Central memory CD8-positive, alpha-beta T cell (primary cell): Measurements from ENCODE around the gene PPME1.
A peak's percentile ranks its signal among the peaks of the same experiment; 100 is the strongest.

Experiments
- ATAC-seq: fragments of 150-1000 bp; cut with Tn5 transposase; replicated peaks from 2 replicates; pipeline ENCODE4 v1.10.0; 2022; ENCODE audit warnings: mild to moderate bottlenecking, moderate FRiP score, moderate number of reproducible peaks; ENCODE audit not compliant: poor library complexity, severe bottlenecking; ENCODE audit errors: extremely low read depth
- DNase-seq, 2 donors: peaks; one replicate each; pipeline ENCODE4 v3.0.0; 2021; ENCODE audit warnings: low spot score in 2 of 2
- H3K27ac Mint-ChIP-seq: one replicate; pipeline ENCODE4 v1.8.0; 2022; ENCODE audit warnings: low read depth, mild to moderate bottlenecking, moderate library complexity, mixed read lengths
- H3K27me3 Mint-ChIP-seq: one replicate; pipeline ENCODE4 v1.8.0; 2022; ENCODE audit warnings: mixed read lengths
- H3K36me3 Mint-ChIP-seq: one replicate; pipeline ENCODE4 v1.8.0; 2022; ENCODE audit warnings: mild to moderate bottlenecking, moderate library complexity, mixed read lengths; ENCODE audit not compliant: insufficient read depth
- H3K4me1 Mint-ChIP-seq: one replicate; pipeline ENCODE4 v1.8.0; 2022; ENCODE audit warnings: mixed read lengths
- H3K4me3 Mint-ChIP-seq: one replicate; pipeline ENCODE4 v1.8.0; 2022; ENCODE audit warnings: mild to moderate bottlenecking, moderate library complexity, mixed read lengths
- H3K9me3 Mint-ChIP-seq: one replicate; pipeline ENCODE4 v1.8.0; 2022; ENCODE audit warnings: mixed read lengths

PPME1 gene

DNA sequence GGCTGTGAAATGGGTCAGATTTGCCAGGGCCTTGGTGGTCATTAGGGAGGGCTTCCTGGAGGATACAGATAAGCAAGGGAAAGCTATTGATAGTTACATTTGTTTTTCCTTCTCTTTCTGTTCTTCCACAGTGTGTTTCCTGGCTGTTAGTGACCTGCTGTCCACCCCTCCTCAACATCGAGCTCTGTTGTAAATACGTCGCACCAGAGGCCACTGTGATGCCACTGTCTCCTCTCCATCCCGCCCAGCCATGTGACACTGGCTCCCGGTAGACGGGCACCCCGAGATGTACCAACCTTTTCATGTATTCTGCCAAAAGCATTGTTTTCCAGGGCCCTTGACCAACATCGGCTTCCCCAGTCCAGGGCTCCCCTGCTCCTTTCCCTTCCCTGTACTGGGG, 82.3 kb downstream of the PPME1 start:
- ATAC-seq (no peak), DNase-seq (no peak)
- Mint-ChIP-seq H3K4me3 (no peak overlapping the region), H3K27me3 (no peaks in the 10 kb centered on the region), H3K4me1 (no peaks in the 10 kb centered on the region), H3K36me3 (peaks cover 17% of the 10 kb centered on the region), H3K9me3 (no peaks in the 10 kb centered on the region), H3K27ac (no peak overlapping the region)

DNA sequence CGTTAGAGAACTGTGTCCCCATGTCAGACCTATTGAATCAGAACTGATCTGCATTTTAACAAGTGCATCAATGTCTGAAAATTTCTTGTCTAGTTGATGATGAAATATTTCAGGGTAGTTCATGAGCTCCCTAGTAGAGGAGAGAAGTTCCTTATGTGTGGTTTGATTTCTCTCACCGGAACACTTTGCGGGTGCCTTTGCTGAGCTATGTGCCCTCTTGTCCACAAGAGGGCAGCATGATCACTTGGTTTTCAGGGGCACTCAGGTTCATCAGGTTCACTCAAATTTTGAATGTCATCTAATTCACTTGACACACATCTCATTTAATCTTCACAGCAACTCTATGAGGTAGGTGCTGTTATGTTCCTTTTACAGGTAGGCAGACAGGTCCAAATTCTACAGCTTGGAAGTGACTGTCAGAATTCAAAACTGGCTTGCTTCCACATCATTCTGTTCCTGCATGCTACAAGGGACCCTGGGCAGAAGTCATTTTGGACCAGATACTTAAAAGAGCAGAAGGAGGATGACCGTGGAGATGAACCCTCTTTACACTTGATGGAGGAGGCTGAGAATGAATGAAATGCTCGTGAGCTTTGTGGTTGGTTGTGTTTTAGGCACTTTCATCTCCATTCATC, 84.8 kb downstream of the PPME1 start:
- Mint-ChIP-seq H3K27ac (no peak overlapping the region), H3K9me3 (no peaks in the 10 kb centered on the region), H3K4me1 (no peaks in the 10 kb centered on the region), H3K36me3 (peaks cover 10% of the 10 kb centered on the region), H3K27me3 (peaks cover 4% of the 10 kb centered on the region), H3K4me3 (no peak overlapping the region)
- ATAC-seq (peak; percentile 58), DNase-seq (peak in 1 of 2 donors; percentile 21)

DNA sequence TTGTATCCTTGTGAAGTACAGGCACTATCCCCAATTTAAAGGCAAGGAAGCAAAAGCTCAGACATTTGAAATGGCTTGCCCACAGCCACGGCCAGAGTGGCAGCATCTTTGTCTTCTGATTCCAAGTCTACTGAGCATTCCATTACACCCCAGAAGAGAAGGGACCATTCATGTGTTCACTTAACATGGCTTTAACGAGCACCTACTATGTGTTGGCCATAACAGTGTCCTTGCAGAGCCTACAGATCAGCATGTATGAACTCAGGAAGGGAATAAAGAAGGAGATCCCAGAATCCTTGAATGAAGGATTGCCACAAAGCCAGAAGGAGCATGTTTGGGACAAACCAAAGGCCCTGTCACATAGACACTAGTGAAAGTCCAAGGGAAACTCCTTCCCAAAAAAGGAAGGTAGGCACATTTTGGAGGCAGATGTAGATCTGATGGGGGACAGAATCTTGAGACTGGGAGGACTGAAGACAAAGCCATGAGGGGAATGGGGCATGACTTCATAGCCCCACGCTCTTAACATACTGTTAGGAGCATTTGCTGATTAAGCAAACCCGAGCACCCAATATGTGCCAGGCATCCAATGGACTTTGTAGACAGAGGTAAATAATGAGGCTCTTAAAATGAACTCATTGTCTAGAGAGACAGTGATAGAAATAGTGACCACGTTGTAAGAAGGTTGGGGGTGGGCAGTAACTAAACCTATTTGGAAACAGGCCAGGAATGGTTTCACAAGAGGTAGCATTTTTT, 85.5 kb downstream of the PPME1 start:
- peaks cover 10% of the 10 kb centered on the region for H3K27me3 Mint-ChIP-seq
- H3K9me3 Mint-ChIP-seq = no peaks in the 10 kb centered on the region
- no peak overlapping the region for H3K4me3 Mint-ChIP-seq
- ATAC-seq = no peak
- no peaks in the 10 kb centered on the region for H3K4me1 Mint-ChIP-seq
- no peak for DNase-seq
- peaks cover 10% of the 10 kb centered on the region for H3K36me3 Mint-ChIP-seq
- H3K27ac Mint-ChIP-seq = no peak overlapping the region

DNA sequence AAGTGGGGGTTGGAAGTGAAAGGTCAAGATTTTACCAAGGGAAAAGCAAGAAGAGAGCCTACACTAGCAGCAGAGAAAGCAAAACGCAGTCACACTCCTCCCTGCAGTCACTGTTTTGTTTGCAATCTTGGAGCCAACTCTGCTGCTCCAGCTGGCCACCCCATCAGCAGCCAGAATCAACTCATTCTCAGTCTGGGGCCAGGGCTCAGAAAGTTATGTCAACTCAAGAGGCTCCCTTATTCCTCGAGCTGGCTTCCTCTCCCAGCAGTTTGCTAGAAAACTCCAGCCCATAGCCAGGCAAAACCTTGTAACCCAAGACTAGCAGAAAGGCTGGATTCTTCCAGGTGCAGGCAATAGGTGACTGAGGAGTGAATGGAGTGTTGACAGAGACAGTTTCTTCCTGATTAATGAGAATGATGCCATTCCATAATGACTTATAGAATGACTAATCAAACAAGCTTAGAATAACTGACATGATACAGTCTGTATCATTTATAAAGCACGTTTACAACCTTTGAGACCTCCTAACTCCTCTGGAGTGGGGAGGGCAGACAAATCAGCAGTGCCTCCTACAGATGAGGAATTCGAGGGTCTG, 87.0 kb downstream of the PPME1 start:
- peaks cover 24% of the 10 kb centered on the region for H3K27me3 Mint-ChIP-seq
- DNase-seq = no peak
- no peak overlapping the region for H3K4me3 Mint-ChIP-seq
- no peak for ATAC-seq
- H3K36me3 Mint-ChIP-seq = peaks cover 10% of the 10 kb centered on the region
- H3K9me3 Mint-ChIP-seq = no peaks in the 10 kb centered on the region
- H3K27ac Mint-ChIP-seq = no peak overlapping the region
- no peaks in the 10 kb centered on the region for H3K4me1 Mint-ChIP-seq

DNA sequence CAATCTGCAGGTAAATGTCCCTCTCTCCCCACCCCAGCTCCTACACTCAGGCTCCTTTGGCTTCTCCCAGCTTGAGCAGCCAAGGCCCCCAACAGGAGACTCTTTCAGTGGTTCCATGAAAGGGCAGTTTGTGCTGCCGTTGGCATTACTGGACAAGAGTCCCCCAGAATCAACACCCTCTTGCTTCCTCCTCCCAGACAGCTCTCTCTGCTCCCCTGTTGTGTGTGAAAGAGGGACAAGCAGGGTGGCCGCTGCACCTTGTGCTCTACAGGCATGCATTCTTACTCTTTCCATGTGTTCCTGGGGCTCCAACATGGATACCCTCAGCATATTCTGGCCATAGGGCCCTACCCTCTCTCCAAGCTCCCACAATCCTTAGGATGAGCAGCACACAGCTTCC, 91.6 kb downstream of the PPME1 start:
- H3K27ac Mint-ChIP-seq = no peak overlapping the region
- no peaks in the 10 kb centered on the region for H3K9me3 Mint-ChIP-seq
- ATAC-seq (no peak), DNase-seq (no peak)
- H3K4me1 Mint-ChIP-seq = no peaks in the 10 kb centered on the region
- no peaks in the 10 kb centered on the region for H3K36me3 Mint-ChIP-seq
- H3K4me3 Mint-ChIP-seq = no peak overlapping the region
- H3K27me3 Mint-ChIP-seq = peaks cover 29% of the 10 kb centered on the region

DNA sequence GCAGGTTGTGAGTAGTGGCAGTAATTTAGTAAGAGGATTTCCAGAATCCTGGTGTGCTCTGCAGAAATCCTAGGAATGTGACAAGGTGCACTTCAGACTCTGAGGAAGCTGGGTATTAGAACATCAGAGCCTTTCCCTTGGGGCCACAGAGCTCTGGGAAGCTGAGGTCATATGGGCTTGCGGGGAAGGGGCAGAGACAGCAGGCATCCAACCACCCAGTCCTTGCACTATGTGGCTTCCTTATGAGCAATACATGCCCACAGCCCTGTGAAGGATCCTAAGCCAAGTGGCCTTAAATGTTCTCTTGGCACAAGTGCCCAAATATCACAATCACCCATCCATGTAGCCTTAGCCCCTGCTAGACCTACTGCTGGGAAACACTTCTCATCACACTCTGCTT, 94.2 kb downstream of the PPME1 start:
- Mint-ChIP-seq H3K4me3 (no peak overlapping the region), H3K36me3 (no peaks in the 10 kb centered on the region), H3K27ac (no peak overlapping the region), H3K27me3 (peaks cover 29% of the 10 kb centered on the region), H3K4me1 (no peaks in the 10 kb centered on the region), H3K9me3 (no peaks in the 10 kb centered on the region)
- DNase-seq (no peak), ATAC-seq (no peak)

DNA sequence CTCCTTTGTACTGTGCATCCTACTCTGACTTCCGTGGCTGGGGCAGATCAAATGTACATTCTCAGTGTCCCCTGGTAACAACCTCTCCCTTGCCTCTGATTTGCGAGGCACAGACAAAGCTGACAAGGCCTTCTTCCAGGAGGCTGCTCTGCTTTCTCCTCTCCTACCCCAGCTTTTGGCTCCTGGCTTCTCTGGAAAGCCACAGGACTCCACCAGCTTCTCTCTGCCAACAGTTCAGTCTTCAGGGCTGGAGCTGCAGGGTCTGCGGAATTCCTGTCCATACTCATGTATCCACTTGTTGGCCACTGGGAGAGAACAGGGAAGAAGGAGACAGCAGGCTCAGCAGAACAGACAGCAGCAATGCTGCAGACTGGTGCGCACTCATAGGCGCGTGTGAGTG, 95.9 kb downstream of the PPME1 start:
- no peak for DNase-seq
- Mint-ChIP-seq H3K4me1 (no peaks in the 10 kb centered on the region), H3K4me3 (no peak overlapping the region), H3K9me3 (no peaks in the 10 kb centered on the region), H3K27me3 (peaks cover 28% of the 10 kb centered on the region), H3K36me3 (no peaks in the 10 kb centered on the region), H3K27ac (no peak overlapping the region)
- no peak for ATAC-seq

DNA sequence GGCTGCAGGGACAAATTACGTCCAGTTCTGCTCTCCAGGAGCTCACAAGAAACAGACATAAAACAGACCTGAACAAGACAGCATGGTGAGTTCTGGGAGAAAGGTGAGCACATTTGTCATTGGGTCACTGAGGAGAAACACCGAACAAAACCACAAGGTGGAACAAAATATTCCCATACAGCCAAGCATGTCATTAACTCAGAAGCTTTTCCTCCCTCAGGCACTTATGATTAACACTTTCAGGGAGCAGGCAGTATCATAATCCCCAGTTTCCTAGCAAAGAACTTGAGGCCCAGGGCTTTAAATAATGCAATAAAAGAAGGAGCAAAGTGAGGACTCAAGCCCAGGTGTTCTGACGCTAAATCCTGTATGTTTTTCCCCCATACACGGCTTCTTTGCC, 97.4 kb downstream of the PPME1 start:
- Mint-ChIP-seq H3K4me3 (no peak overlapping the region), H3K9me3 (no peaks in the 10 kb centered on the region), H3K4me1 (no peaks in the 10 kb centered on the region), H3K27ac (no peak overlapping the region), H3K27me3 (peaks cover 28% of the 10 kb centered on the region), H3K36me3 (no peaks in the 10 kb centered on the region)
- no peak for DNase-seq
- ATAC-seq = no peak

DNA sequence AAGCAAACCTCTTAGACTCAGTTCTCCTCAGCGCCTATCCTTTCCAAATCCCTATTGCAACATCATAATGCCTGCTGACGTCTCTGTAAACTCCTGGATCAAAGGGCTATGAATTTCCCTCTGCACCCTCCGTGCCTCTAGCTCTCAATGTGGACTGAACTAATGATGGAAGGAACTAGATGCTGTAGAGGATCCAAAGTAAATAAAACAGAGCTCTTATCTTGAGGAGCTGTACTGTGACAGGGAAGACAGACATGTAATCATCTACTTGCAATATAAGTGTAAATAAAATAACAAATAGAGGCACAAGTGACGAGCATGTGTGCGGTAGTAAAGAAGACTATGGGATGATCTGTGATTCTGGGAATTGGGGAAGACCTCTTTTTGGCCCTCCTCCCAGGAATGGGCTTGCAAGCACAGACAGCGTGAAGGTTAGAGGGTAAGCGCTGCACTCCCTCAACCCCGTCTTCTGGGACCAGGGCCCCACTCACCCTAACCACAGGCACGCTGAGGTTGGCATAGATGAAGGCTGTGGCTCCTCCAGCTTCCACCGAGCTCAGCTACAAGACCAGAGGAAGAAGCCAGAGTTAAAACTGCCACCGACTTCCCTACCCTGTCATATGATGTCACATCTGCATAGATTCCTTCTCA, 98.2 kb downstream of the PPME1 start:
- H3K27ac Mint-ChIP-seq = no peak overlapping the region
- no peak for ATAC-seq
- no peaks in the 10 kb centered on the region for H3K36me3 Mint-ChIP-seq
- no peak overlapping the region for H3K4me3 Mint-ChIP-seq
- no peaks in the 10 kb centered on the region for H3K9me3 Mint-ChIP-seq
- peaks cover 29% of the 10 kb centered on the region for H3K27me3 Mint-ChIP-seq
- no peaks in the 10 kb centered on the region for H3K4me1 Mint-ChIP-seq
- DNase-seq = no peak

DNA sequence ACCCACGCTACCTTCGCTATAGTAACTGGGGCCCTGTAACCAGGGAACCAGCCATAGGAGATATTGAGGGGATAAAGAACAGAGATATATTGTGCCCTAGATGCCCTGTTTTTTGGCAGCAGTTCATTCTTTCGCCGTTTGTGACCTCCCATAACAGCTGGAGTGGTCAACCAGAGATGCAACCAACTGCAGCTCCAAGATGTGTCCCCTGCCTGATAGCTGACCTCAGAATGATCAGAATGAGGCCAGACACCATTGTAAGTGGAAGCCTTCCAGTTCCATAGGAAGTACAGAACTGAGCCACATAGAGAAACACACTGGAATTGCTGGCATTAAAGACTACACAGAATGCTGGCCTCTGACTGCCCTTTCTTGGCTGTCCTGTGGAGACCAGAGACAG, 101.2 kb downstream of the PPME1 start:
- H3K27me3 Mint-ChIP-seq = peaks cover 41% of the 10 kb centered on the region
- no peak for DNase-seq
- H3K4me3 Mint-ChIP-seq = no peak overlapping the region
- ATAC-seq = no peak
- H3K9me3 Mint-ChIP-seq = no peaks in the 10 kb centered on the region
- no peaks in the 10 kb centered on the region for H3K4me1 Mint-ChIP-seq
- no peak overlapping the region for H3K27ac Mint-ChIP-seq
- no peaks in the 10 kb centered on the region for H3K36me3 Mint-ChIP-seq

DNA sequence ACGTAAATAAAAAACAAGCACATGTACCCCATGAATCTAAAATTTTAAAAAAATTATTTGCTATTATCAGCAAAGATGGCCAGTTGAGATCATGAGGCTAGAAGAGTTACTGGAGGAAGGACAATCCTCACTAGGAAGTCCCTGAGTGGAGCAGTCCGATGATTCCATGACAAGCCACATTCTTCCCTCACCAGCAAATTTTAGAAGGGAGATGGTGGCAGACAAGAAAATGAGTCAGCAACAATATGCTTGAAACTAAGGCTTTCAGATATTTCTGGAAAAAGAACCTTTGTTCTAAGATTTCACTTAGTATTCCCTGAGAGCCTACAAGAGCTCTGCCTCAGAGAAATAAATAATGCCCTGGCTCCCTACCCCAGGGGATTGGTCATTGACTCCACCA, 105.5 kb downstream of the PPME1 start:
- no peaks in the 10 kb centered on the region for H3K4me1 Mint-ChIP-seq
- H3K27ac Mint-ChIP-seq = no peak overlapping the region
- DNase-seq (no peak), ATAC-seq (no peak)
- H3K9me3 Mint-ChIP-seq = no peaks in the 10 kb centered on the region
- H3K27me3 Mint-ChIP-seq = peaks cover 36% of the 10 kb centered on the region
- no peaks in the 10 kb centered on the region for H3K36me3 Mint-ChIP-seq
- no peak overlapping the region for H3K4me3 Mint-ChIP-seq

DNA sequence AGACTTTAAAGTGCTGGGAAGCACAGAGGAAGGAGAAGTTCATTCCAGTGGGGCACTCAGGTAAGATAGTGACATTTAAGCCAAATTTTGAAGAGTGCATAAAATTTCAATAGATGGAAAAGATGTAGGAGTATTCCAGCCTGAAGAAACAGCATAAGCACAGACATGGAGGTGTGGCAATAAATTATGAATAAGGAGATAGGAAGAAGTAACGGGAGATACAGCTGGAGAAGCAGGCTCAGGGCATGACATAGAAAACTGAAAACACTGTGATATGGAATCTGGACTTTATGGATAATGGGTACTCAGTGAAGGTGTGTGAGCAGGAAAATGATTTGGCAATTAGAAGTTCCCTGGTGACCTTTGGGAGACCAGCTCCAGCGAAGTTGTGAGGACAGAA, 107.0 kb downstream of the PPME1 start:
- H3K27me3 Mint-ChIP-seq = peaks cover 21% of the 10 kb centered on the region
- H3K36me3 Mint-ChIP-seq = no peaks in the 10 kb centered on the region
- H3K9me3 Mint-ChIP-seq = no peaks in the 10 kb centered on the region
- ATAC-seq (no peak), DNase-seq (no peak)
- H3K4me1 Mint-ChIP-seq = no peaks in the 10 kb centered on the region
- H3K27ac Mint-ChIP-seq = no peak overlapping the region
- H3K4me3 Mint-ChIP-seq = no peak overlapping the region

DNA sequence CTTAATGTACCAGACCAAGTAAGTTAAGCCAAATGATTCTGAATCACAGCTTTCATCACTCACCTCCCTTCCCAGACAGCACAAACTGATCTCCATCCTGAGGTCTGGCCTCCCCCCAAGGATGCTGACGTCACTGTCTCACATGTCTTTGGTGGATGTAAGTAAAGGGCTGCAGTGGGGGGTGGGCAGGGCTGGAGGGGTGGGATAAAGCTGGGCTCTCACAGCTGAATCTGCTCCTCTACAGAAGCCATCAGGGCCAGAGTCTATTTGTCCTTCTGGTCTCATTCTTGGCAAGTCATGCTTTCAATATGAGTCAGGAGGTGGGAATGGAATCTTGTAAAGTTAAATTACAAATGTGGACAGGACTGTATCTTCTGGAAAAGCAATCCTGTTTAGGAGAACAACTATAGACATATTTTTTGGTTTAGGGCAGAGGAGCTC, 107.7 kb downstream of the PPME1 start:
- H3K4me1 Mint-ChIP-seq = no peaks in the 10 kb centered on the region
- no peak overlapping the region for H3K4me3 Mint-ChIP-seq
- no peaks in the 10 kb centered on the region for H3K36me3 Mint-ChIP-seq
- ATAC-seq (no peak), DNase-seq (no peak)
- no peaks in the 10 kb centered on the region for H3K9me3 Mint-ChIP-seq
- H3K27ac Mint-ChIP-seq = no peak overlapping the region
- H3K27me3 Mint-ChIP-seq = peaks cover 16% of the 10 kb centered on the region
